Hematopoietic multipotent progenitor cell treated with erythropoietin and hydrocortisone succinate and interleukin-3 and kit ligand, for 17 days (in vitro differentiated cells): ENCODE data around the gene LAMP5.

Experiments used
- DNase-seq: peaks from one replicate; pipeline ENCODE4 v3.0.0-alpha.2; 2015; ENCODE audit warnings: low spot score

Gene LAMP5

DNA sequence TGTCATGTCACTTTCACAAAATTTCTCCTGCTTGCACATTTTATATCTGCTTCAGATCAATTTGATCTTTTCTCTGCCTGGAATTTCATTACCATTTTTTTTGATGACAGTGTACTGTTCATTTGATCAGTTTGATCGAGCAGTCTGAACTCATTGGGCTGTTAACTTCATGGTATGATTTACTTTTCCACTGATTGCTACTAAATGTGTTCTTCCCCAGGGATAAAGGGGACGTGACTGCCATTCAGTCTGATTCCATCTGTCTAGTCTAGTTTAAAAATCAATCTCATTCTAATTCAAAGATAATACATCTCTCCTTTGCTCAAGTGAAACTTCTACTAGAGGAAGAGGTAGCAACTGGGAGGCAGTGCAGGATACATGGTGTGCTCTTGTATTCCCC, 21.1 kb downstream of the LAMP5 start:
- no peak for DNase-seq

DNA sequence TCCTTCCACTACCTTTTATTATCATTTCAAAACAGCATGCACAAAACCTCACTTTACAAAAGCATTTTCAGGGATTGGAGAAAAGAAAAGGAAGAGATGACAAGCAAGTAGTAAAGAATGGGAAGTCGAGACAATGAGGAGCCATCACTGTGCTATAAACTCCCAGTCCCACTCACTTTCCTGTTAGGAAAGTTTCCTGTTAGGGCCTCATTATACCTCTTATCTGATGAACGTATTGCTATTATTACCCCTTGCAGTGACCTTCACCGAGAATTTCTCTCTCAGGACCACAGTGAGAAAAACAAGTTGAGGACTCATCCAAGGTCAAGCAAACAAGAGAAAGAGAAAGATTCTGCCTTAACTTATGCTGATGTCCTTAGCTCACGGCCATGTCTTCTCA, 28.8 kb downstream of the LAMP5 start:
- DNase-seq = no peak

DNA sequence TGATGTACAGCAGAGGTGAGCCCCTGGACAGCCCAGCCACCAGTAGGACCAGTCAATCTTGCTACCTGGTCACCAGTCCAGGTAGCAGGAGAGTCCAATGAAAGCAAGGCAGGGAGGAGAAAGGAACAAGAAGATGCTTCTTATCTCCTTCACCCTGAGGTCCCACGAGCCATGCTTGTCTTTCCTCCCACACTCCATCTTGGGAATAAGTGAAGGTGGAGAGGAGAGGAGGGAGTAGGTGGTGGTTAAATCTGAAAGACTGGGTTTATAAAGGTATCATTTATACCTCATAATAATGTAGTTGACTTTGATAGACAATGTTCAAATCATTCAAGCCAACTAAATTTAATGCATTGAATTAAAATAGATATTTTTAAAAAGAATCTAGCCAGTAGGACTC, 35.9 kb downstream of the LAMP5 start:
- no peak for DNase-seq

DNA sequence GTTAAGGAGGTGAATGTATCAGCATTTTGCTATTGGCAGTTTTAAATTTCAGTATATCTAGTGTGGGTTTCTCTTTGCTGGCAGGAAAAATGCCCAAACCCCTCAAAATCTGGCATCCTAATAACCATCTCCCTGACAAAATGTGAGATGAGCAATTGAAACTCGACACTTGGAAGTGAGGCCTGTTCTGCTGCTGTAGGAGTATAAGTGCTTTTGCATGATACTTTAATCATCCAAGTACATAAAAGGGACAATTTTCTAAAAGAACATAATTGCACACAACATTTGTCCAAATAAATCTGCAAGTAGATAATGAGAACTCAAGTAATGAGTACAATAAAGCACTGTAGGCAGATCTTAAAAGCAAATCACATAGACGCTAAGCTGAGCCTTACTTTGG, 36.5 kb downstream of the LAMP5 start:
- DNase-seq = no peak

DNA sequence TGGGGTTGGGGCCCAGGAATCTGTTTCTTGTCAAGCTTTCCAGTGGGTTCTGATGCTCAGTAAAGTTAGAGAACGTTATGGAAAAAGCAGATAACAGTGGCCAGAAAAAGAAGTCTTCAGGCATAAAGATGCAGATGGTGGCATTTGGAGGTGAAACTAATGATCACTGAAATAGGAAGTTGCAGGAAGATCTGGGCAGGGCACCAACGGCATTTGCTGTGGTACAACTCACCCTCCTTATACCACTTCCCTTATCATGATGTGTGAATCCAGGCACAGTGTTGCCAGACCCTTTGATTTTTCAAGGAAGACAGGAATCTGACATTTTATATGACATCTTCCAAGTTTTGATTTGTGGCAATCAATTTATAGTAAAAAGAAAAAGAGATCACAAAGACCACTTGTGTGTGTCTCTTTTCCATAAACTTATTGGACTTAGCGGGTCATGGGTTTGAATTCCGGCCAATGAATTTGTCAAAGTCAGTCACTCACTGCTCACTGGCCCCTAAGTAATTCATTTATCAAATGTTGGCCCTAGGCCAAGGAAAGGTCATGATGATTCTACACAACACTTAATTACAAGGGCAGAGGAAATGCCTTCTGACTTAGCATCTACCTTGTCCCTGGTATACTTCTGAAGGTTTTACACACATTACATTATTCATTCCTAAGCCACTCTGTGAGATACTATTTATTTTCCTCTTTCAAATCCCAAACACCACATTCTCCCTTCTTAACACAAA, 37.6 kb downstream of the LAMP5 start:
- DNase-seq = no peak

DNA sequence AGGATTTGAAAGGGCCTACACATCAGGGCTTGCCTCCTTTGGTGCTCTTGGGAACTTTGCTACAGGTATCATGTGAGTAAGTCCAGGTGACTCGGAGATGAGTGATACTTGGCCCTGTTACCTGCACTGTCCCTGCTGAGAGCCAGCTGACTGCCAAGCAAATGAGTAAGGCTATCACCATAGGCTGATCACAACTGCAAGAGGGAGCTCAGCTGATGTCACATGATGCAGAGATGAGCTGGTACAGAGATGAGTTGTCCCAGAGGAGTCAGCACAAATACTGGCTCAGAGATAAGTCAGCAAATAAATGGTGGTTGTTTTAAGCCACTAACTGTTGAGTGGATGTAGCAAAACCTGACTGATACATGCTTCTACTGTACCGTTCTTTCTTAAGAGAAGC, 41.4 kb downstream of the LAMP5 start:
- no peak for DNase-seq

DNA sequence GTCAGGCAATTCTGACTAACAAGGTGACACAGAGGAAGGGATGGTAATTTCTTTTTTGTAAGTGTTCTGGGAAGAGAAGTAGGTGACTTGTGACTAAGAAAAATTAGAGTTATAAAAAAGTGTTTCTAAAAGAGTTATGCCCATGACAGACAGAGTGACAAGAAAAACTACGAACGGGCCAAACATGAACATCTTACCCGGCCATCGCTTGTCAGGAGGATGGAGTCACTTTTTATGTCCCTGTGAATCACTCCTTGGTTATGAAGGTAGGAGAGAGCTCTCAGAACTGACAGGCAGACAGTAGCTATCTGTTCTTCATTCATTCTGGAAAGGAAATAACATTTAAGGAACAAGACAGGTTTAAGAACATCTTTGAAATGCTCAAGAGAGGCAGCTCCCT, 43.0 kb downstream of the LAMP5 start:
- DNase-seq = no peak

DNA sequence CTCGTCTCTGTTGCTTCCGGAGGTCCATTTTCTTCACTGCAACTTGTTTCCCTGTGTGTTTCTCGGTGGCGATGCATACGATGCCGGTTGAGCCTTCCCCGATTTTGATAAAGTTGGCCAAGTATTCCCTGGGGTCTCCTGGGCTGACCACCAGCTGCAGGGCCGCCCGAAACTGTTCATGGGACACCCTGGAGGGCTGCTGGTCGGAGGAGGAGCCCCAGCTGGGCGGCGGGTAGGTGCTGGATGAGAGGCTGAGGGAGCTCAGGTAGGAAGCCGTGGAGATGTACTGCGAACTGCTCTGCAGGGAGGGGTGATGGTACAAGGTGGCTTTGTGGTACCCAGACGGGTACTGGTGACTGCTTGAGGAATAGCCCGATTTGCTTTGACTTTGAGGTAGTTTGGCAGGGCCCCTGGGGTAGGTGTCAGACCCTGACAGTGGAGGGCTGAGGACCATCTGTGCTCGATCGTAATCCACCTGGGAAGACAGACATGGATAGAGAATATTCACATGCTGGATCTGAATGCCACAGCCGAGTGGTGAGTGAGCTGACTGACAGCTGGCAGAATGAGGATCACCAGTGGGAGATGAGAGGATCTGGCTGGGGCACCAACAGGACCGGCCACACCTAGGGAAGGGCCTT, 51.6 kb downstream of the LAMP5 start:
- DNase-seq = no peak

DNA sequence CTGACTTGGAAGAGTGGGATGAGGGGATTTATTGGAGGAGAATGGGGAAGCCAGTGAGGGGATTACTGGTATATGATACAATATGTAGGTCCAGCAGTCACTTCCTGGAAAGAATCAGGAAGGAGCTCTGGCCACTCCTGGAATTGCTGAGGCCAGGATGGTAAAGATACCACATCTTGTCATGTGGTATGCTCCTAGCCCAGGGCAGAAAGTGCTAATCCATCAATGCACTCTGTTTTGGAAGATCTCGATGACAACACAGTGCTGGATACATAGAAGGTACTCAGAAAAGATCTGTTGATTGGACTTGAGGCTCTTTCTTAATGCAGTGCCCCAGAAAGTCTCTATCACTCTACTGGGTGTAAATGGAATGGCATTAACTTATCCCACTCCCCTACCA, 52.6 kb downstream of the LAMP5 start:
- DNase-seq = no peak

DNA sequence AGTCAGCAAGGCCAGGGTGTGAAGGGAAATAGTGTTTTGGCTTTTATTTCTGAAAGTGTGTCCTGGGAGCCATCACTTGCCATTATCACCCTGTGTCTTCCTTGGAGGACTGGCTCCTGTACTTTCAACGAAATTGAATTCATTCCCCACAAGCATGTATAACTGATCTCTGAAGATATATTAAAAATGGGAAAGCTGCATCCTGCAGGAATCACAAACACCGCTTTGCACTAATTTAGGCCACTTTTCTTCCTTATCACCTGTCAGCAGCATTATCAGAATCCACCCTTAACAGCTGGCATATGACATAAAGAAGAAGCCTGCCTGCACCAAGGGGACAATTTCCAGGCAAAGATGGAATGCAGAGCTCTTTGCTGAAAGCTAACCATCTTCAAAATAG, 56.2 kb downstream of the LAMP5 start:
- no peak for DNase-seq

DNA sequence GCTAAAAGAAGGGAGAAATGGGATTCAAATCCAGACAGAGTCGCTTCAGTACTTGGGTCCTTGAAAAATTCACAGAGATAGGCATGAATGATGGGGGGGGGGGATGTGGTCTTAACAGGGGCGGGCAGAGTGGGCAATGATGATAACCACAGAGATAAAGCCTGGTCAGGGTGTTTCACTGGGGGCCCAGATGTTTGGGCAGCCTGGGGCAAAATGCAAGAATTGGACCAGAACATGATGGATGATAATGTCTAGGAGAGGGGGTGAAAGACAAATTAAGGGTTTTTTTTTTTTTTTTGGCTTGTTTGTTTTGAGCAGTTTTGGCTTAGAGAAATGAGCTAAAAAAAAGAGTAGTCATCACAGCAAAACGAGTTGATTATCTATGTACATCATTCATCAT, 57.4 kb downstream of the LAMP5 start:
- no peak for DNase-seq

DNA sequence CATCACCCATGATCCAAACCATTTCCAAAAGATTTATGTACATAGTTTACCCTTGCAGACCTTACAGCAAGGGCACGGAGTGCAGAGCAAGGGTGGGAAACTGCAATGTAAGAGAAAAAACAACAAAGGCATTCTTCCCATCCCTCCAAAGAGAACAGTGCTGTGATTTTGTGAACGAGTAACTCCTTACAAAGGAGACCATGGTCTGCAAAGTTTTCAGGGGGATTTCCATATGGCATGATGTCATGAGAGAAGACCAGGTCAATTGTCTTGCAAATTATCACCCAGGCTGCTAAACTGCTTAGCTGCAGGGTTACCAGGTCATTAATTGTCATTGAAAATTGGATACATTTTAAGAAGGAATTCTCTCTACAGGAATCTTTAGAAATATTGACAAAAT, 58.3 kb downstream of the LAMP5 start:
- no peak for DNase-seq

DNA sequence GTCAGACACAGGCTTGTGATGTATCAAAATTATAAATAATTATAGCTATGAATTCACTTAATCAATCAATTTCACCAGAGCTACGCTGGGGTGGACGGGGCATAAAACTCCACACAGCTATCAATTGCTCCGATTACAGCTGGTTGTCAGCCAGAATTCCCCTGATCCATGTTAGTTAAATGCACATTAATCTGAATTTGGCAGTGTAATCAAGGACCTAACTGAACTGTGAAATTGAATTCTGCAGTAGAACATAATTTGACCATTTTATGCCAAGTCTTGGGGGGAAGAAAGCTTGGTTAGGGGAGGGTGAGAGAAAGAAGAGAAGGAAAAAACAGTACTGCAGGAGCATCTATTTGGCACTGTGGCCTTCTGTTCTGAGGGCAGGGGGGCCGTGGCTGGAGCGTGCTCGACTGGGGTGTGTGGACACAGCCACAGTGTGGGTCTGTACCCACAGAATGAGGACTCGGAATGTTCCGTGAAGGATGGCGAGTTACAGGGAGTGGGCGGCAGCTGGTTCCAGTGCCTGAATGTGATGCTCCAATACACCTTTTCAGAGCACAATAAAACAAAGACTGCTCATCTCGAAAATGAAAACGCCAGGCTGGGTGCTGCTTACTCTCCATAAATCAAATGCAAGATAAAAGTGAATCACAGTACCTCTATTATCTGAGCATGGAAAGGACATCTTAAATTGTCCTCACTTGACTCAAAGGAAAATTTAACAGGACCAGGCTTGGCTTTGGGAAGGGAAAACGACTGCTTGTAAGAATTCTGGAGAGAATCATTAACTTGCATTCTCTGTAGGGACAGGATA, 59.2 kb downstream of the LAMP5 start:
- no peak for DNase-seq

DNA sequence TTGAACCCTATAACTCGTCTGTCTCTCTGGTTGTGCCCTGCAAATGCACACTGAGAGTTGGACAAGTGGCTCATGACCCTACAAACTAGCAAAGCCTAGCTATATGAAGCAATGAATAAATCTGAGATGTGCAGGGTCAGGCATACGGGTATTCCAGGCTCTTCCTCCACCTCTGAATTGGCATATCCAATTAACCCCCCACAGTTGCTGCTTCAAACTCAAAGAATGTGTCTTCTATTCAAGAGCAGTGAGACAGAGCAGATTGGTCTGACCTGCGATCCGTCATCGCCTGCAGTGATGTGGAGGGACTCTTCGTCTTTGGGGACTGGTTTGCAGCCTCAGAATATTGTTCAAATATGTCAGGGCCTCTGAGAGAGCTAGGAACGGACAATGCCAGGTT, 59.8 kb downstream of the LAMP5 start:
- no peak for DNase-seq

DNA sequence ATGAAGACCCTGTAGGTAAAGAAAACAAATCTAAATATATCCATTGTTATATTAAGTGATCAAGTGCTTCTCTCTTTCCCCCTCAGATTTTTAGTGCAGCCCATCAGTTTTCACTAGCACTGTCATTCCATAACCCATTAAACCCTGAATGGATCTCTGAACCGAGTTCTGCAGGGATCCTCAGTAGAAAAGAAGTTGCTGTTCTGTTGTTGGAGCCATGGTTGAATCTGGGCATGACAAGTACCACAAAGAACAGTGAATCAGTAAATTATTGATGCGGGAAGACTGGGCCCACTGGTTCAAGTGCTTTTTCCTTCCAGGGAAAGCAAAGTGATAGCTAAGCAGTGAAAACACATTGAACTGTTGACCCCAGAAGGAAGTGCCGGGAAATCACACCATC, 60.4 kb downstream of the LAMP5 start:
- no peak for DNase-seq

DNA sequence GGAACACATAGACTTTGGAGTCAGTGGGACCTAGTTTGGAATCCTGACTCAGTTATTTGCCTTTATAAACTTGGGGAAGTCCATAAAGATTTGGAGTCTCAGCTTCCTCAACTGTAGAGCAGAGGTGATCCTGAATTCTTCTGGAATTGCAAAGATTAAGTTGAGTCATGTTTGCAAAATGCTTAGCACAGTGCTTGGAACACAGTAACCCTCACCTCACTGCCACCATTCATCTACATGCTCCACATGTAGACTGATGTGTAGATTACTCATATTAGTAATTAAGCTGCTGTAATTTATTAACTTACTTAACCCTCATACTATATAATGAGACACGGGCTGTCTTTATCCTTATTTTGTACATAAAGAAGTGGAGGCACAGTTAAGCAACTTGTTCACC, 61.4 kb downstream of the LAMP5 start:
- no peak for DNase-seq

DNA sequence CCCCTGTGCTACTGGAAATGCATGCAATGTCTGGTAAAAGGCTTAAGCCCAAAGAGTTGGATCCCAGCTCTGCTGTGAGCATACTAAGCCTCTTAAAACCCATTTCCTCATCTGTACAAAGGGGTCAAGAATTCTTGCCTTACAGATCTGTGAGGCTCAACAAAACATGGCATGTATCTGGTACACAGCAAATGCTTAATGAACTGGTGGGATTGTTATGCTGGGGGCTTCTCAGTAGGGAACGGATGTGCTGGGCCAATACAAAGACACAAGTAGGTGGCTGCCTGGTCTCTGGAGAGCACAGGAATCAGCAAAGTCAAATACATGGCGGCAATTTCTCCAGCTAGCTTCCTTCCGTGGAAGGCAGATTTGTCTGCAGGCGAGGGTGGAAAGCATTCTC, 62.3 kb downstream of the LAMP5 start:
- no peak for DNase-seq

DNA sequence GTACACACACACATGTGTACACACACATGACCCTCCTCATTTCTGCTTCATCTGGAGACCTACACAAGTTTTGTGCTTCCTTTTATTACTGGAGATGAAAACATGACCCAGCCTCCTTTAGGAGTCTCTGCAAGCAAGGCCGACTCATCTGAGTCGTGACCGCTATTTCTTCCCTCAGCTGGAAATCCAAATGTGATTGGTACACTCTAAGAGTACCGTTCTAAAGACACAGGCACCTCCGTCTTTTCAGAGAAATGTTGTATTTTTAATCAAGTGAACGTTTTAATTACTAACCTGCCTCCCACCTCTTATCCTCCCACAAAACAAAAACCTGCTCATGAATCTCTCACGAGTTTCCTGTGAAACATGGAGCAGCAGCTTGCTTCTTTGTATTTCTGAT, 63.0 kb downstream of the LAMP5 start:
- DNase-seq = no peak

DNA sequence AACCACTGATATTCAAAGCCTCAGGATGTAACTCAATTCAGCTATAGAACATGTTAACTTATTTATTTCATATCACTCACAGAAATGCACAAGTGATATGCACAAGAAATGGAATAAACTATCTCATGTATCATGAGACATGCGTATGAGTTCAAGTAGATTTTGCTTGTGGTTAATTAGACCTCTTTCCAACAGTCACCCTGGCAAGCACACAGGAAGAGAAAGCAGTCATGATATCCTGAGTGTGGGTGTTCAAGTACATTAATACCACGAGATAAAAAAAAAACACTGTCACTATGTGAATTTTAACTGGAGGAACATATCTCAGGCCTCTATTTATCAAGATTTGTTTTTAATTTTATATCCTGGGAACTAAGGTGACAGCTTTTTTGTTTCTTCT, 64.2 kb downstream of the LAMP5 start:
- no peak for DNase-seq
